SK-MEL-5 (cell line): ENCODE results near the gene NIPBL. TPM values are rescaled to one million over a fixed set of nuclear protein-coding genes. Genes with fewer than 3 reads are reported as not detected.

Source experiments
- DNase-seq: peaks from one replicate; pipeline ENCODE4 v3.0.0-alpha.2; 2016; ENCODE audit warnings: low read depth, low spot score
- in situ Hi-C: cut with HindIII; loops from 2 replicates; pipeline ENCODE4 v1.10.0; 2016; ENCODE audit warnings: low sequenced_read_pairs, high pct_unique_total_duplicates, low pct_unique_long_range_greater_than_20kb
- total RNA-seq: library from RNA; depleted of rRNA; stranded (reverse); fragments of >200 nt; shearing (Covaris generic); gene quantifications from 2 replicates; pipeline ENCODE4 v1.2.3, GENCODE V29; 2014

Gene NIPBL
- total RNA-seq, 1 experiment from 2014 or later: 21.2 TPM

GRCh38 chr5:36875790-36876298 is 725 bp upstream of the NIPBL start:
- in situ Hi-C loops: no loop called here
- peak; percentile 77 for DNase-seq

GRCh38 chr5:36876965-36877666 is 547 bp downstream of the NIPBL start:
- peak; percentile 60 for DNase-seq
- in situ Hi-C loops: no loop called here

- peak; percentile 55 for DNase-seq
- in situ Hi-C loops: no loop called here
Observed at GRCh38 chr5:36877667-36878391, 1.3 kb downstream of the NIPBL start.

GRCh38 chr5:36878392-36879082 is 2.0 kb downstream of the NIPBL start:
- in situ Hi-C loops: no loop called here
- peak; percentile 70 for DNase-seq

GRCh38 chr5:36879274-36880033 is 2.9 kb downstream of the NIPBL start:
- in situ Hi-C loops: no loop called here
- DNase-seq: no peak

GRCh38 chr5:36880761-36881160 is 4.2 kb downstream of the NIPBL start:
- peak; percentile 33 for DNase-seq
- in situ Hi-C loops: no loop called here

- no peak for DNase-seq
- in situ Hi-C loops: no loop called here
Observed at GRCh38 chr5:36881304-36881703, 4.7 kb downstream of the NIPBL start.

- in situ Hi-C loops: no loop called here
- DNase-seq: no peak
Observed at GRCh38 chr5:36881807-36882206, 5.2 kb downstream of the NIPBL start.

GRCh38 chr5:36882250-36882649 is 5.7 kb downstream of the NIPBL start:
- in situ Hi-C loops: no loop called here
- no peak for DNase-seq

- no peak for DNase-seq
- in situ Hi-C loops: no loop called here
Observed at GRCh38 chr5:36883894-36884462, 7.4 kb downstream of the NIPBL start.

GRCh38 chr5:36885149-36885548 is 8.6 kb downstream of the NIPBL start:
- DNase-seq: no peak
- in situ Hi-C loops: no loop called here

- in situ Hi-C loops: no loop called here
- no peak for DNase-seq
Observed at GRCh38 chr5:36885566-36886485, 9.3 kb downstream of the NIPBL start.

- in situ Hi-C loops: no loop called here
- DNase-seq: no peak
Observed at GRCh38 chr5:36886791-36887190, 10.2 kb downstream of the NIPBL start.

GRCh38 chr5:36887532-36887931 is 11.0 kb downstream of the NIPBL start:
- no peak for DNase-seq
- in situ Hi-C loops: no loop called here

GRCh38 chr5:36888303-36888702 is 11.7 kb downstream of the NIPBL start:
- DNase-seq: no peak
- in situ Hi-C loops: no loop called here

GRCh38 chr5:36889264-36889663 is 12.7 kb downstream of the NIPBL start:
- no peak for DNase-seq
- in situ Hi-C loops: no loop called here

GRCh38 chr5:36891266-36891665 is 14.7 kb downstream of the NIPBL start:
- no peak for DNase-seq
- in situ Hi-C loops: no loop called here
